Measurements from ENCODE around the gene TUFT1.

Gene TUFT1

DNA sequence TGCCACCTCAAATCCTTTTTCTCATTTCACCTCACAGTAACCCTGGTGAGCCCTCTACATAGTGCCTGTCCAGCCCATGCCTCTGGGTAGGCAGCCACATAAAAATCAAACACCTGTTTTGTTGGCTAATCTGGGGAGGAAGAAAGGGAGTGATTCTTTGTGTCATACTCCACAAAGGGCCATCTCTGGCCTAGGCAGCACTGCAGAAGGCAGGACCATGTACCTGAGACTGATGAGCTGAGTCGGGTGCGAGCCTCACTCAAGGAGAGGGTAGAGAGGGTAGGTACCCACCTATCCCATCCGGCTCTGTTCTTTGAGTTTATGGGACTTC lies 7.8 kb downstream of the TUFT1 start:
- TF ChIP-seq JUND (IDR thresholded peaks at IDR 0.05; ENCODE audit: low read depth), result no peak
- in situ Hi-C loops (cut with HindIII; ENCODE audit: low pct_unique_long_range_greater_than_20kb, low sequenced_read_pairs), result no loop called here
- DNase-seq (ENCODE audit: low read depth in 1 of 2, low spot score in 1 of 2), result no peak

DNA sequence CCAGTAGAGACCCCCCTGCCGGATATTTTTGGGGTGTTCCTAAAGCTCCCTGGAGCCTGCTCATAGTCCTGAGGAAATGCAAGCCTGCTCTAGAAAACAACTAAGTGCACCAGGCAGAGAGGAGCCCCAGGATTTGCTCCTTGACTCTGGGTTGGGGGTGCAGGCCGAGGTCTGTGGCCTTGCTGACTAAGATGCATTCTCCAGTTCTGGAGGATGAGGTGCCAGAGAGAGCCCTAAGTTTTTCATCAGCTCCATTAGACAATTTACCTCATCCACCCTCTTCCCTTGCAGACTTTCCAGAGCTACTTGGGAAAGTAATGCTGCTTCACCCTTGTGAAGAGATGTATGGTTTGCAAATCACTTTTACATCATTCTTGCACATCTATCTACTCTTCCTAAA lies 9.1 kb downstream of the TUFT1 start:
- DNase-seq (ENCODE audit: low read depth in 1 of 2, low spot score in 1 of 2), result no peak
- in situ Hi-C loops (cut with HindIII; ENCODE audit: low pct_unique_long_range_greater_than_20kb, low sequenced_read_pairs), result no loop called here
- no peak for TF ChIP-seq JUND (IDR thresholded peaks at IDR 0.05; ENCODE audit: low read depth)

DNA sequence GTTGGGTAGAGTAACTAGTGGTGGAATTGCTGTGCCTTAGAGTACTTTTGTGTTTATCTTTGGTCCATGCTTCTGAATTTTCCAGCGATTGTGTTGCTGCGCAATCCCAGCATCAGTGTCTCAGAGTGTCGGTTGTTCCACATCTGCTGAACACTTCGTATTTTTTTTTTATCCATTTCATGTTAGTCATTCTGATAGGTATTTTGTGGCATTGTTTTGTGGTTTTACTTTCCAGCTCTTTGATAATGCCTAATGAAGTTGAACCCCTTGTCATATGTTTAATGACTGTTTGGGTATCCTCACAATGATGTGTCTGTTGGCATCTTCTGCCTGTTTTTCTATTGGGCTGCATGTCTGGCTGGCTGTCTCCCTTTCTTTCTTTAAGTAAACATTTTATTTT lies 13.6 kb downstream of the TUFT1 start:
- TF ChIP-seq JUND (IDR thresholded peaks at IDR 0.05; ENCODE audit: low read depth), result no peak
- in situ Hi-C loops (cut with HindIII; ENCODE audit: low pct_unique_long_range_greater_than_20kb, low sequenced_read_pairs), result no loop called here
- no peak for DNase-seq (ENCODE audit: low read depth in 1 of 2, low spot score in 1 of 2)

DNA sequence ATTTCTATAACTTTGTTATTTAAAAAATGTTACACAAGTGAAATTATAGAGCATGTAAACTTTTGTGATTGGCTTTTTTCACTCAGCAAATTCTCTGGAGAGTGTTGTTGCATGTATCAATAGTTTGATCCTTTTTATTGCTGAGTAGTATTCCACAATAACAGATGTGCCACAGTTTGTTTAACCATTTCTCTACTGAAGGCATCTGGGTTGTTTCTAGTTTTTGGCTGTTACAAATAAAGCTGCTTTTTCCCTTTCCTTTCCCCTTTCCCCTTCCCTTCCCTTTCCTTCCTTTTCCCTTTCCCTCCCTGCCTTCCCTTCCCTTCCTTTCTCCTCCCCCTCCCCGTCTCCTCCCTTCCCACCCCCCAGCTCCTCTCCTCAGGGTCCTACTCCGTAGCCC lies 15.9 kb downstream of the TUFT1 start:
- in situ Hi-C loops (cut with HindIII; ENCODE audit: low pct_unique_long_range_greater_than_20kb, low sequenced_read_pairs), result no loop called here
- TF ChIP-seq JUND (IDR thresholded peaks at IDR 0.05; ENCODE audit: low read depth), result no peak
- no peak for DNase-seq (ENCODE audit: low read depth in 1 of 2, low spot score in 1 of 2)

DNA sequence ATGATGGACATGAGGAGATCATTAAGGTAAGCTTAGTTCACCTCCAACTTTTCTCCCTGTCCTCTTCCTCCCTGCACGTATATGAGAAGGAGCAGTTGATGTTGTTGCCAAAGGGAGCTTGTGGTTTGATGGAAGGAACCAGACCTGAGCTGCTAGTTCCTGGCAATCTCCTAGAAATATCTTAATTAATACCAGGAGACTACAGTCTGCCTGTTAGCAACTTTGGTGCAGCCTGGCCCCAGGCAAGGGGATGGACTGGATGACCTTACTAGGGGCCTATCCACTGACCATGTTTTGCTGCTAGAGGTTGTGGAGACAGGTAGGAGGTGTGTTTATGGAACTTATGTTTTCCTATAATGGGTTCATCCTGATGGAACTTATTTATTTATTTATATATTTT lies 22.6 kb downstream of the TUFT1 start:
- TF ChIP-seq JUND (IDR thresholded peaks at IDR 0.05; ENCODE audit: low read depth), result no peak
- in situ Hi-C loops (cut with HindIII; ENCODE audit: low pct_unique_long_range_greater_than_20kb, low sequenced_read_pairs), result no loop called here
- DNase-seq (ENCODE audit: low read depth in 1 of 2, low spot score in 1 of 2), result no peak

DNA sequence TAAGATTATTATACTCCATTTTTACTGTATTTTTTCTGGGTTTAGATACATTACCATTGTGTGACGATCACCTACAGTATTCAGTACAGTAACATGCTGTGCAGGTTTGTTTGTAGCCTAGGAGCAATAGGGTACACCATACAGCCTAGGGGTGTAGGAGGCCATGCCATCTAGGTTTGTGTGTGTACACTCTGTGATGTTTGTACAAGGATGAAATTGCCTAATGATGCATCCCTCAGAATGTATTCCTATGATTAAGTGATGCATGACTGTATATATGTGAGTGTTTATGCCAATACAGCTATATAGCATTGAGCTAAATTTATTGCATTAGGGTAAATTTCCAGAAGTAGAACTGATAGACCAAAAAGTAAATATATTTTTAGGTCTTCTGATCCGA lies 23.3 kb downstream of the TUFT1 start:
- in situ Hi-C loops (cut with HindIII; ENCODE audit: low pct_unique_long_range_greater_than_20kb, low sequenced_read_pairs), result no loop called here
- peak in 1 of 2 experiments; percentile 69 for DNase-seq (ENCODE audit: low read depth in 1 of 2, low spot score in 1 of 2)
- 0 out of 2 replicates have a peak, but pooled peaks have one; percentile 10 for TF ChIP-seq JUND (IDR thresholded peaks at IDR 0.05; ENCODE audit: low read depth)

DNA sequence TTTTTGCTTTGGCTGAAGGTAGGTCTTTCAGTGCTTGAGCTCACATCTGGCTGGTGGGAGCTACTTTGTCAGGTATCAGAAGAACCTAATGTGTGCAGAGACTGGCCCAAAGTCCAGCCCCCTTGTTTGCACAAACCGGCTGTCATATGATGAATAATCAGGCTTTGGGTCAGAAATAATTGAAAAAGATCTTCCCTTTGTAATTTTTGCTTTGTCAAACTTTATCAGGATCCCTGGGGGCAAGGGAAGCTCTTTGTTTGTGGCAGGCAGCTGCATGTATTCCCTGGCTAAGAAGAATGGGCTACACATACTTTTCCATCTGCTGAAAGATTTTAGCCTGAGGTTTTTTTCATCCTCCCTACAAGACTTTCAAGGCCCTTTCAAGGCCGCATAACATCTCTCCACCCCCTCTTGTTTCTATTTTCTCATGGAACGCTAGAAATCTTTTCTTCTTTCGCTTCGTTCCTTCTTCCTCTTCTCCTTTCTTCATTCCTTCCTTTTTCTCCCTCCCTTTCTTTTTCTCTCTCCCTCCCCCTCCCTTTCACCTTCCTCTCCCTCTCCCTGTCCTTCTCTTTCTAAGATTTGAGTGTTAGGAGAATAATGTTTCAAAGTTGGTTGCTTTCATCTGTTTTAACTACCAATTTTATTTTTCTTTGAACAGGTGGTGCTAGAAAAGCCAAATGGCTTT lies 25.5 kb downstream of the TUFT1 start:
- DNase-seq (ENCODE audit: low read depth in 1 of 2, low spot score in 1 of 2), result no peak
- no peak for TF ChIP-seq JUND (IDR thresholded peaks at IDR 0.05; ENCODE audit: low read depth)
- in situ Hi-C loops (cut with HindIII; ENCODE audit: low pct_unique_long_range_greater_than_20kb, low sequenced_read_pairs), result no loop called here

DNA sequence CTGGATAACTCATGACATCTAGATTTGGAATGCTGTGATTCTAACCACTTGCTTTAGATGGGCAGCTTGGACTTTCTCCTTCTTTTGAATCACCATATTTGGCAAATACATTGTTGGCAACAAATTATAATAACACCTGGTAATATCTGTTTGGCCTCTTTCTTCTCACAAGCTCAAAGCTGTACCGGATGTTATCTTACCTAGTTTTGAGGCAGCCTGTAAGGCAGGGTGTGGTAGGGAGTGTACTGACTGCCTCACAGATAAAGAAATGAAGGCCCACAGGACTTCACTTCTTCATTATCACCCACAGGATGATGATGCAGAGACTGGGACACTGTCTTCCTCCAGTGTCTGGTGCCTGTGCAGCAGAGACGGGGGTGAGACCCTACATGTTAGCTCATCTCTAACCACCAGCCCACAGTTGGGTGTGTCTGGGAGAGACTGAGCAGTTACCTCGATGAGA lies 28.5 kb downstream of the TUFT1 start:
- no peak for TF ChIP-seq JUND (IDR thresholded peaks at IDR 0.05; ENCODE audit: low read depth)
- DNase-seq (ENCODE audit: low read depth in 1 of 2, low spot score in 1 of 2), result no peak
- in situ Hi-C loops (cut with HindIII; ENCODE audit: low pct_unique_long_range_greater_than_20kb, low sequenced_read_pairs), result no loop called here

DNA sequence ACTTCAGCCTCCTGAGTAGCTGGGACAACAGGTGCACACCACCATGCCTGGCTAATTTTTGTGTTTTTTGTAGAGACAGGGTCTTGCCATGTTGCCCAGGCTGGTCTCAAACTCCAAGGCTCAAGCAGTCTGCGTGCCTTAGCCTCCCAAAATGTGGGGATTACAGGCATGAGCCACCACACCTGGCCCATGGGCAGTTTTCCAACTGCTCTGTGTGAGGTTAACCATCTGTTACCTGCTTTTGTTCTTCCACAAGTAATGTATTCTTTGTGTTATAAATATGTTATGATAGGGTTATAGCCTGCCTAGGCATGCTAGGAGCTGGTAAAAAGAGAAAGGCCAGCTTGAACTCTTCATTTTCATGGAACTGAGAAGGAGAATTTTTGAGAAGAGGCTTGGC lies 30.7 kb downstream of the TUFT1 start:
- in situ Hi-C loops (cut with HindIII; ENCODE audit: low pct_unique_long_range_greater_than_20kb, low sequenced_read_pairs), result no loop called here
- DNase-seq (ENCODE audit: low read depth in 1 of 2, low spot score in 1 of 2), result no peak

DNA sequence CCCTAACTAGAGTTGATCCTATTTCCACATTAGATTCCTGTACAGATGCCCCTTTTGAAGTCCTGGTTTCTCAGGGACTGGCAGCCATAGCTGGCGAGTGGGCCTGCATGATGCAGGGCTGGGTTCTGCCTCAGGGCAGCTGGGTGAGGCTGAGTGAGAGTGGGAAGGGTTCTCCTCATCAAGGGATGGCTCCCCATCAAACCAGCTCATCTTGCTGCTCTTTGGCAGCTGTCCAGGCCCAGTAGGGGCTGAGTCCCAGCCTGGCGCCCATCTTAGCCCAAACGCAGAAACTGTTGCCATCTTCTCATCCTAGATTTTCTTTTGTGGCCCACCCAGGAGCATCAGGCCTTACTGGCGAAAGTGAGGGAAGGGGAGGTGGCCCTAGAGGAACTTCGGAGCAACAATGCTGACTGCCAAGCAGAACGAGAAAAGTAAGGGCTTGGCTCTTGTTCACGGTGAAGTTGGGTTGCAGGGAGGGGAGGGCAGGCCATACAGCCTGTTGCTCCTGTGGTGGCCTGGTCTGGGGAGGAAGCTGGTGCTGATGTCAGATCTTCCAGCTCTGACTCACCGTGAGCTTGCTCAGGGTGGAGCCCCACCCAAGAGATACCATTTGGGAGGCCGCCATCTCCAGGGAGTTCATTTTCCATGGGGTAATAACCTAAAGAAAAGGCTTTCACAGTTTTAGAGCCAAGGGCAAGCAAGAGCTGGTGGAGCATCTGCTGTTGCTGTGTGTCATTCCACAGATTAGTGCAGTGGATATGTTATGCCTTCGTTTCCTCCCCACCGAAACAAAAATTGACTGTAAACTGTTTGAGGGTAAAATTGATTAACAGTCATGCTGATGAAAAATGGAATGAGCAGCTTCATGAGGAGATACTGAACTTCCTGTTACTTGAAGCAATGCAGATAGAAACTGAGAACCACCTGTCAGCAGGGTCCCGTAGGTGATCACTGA lies 34.7 kb downstream of the TUFT1 start:
- in situ Hi-C loops (cut with HindIII; ENCODE audit: low pct_unique_long_range_greater_than_20kb, low sequenced_read_pairs), result no loop called here
- DNase-seq (ENCODE audit: low read depth in 1 of 2, low spot score in 1 of 2), result no peak
- TF ChIP-seq JUND (IDR thresholded peaks at IDR 0.05; ENCODE audit: low read depth), result no peak

More for the DNA sequence above, 30.7 kb downstream of the TUFT1 start:
- no peak for TF ChIP-seq JUND (IDR thresholded peaks at IDR 0.05; ENCODE audit: low read depth)

DNA sequence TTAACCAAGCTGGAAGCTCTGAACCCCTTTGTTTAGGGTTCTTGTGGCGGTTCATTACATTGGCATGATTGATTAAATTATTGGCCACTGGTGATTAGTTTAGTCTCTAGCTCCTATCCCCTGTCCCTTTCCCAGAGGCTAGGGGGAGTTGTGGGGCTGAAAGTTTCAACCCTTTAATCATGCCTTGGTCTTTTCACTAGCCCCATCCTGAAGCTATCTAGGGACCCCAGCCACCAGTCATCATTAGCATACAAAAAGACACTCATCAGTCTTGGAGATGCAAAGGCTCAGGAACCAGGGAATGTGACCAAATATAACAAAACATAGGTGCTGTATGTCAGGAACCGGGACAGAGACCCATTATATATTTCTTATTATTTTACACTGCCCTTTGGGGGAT lies 37.1 kb downstream of the TUFT1 start:
- no peak for DNase-seq (ENCODE audit: low read depth in 1 of 2, low spot score in 1 of 2)
- no peak for TF ChIP-seq JUND (IDR thresholded peaks at IDR 0.05; ENCODE audit: low read depth)
- in situ Hi-C loops (cut with HindIII; ENCODE audit: low pct_unique_long_range_greater_than_20kb, low sequenced_read_pairs), result no loop called here

DNA sequence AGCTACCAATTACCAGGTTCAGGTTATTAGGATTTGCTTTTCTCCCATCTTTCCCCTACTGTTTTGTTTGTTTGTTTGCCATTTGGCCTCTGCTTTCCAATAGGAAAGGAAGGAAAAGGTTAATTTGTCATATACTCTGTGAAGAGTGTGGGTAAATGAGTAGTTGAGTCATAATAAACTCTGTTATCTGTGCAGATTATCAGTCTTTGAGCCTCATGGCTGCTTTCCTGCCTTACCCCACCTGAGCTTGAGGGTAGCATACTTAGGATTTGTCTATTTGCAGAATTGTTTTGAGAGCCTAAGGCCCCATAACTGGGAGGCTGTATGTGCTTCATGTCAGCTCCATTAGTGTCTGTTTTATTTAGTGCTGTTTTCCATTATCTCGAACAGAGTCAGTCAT lies 38.8 kb downstream of the TUFT1 start:
- in situ Hi-C loops (cut with HindIII; ENCODE audit: low pct_unique_long_range_greater_than_20kb, low sequenced_read_pairs), result no loop called here
- TF ChIP-seq JUND (IDR thresholded peaks at IDR 0.05; ENCODE audit: low read depth), result no peak
- no peak for DNase-seq (ENCODE audit: low read depth in 1 of 2, low spot score in 1 of 2)

All from T47D (cell line).